ENCODE measurements around the gene RNF145. TPM values are rescaled to one million over a fixed set of nuclear protein-coding genes. Genes with fewer than 3 reads are reported as not detected.
"Not testable (repeated sequence)": the region's sequence is repeated elsewhere in the genome, so short reads cannot be mapped to it uniquely, and the experiment has no call there.

Gene RNF145
- total RNA-seq, 3 donors from 2014 or later: 40.5 to 68.2 (median 41.3) TPM

GRCh38 chr5:159155960-159156359, 53.4 kb downstream of the RNF145 start:
- Histone ChIP-seq H3K27ac (no peak overlapping the region), H3K4me3 (no peak overlapping the region), H3K36me3 (peaks cover 4% of the 10 kb centered on the region), H3K27me3 (no peaks in the 10 kb centered on the region), H3K4me1 (no peaks in the 10 kb centered on the region), H3K9me3 (no peaks in the 10 kb centered on the region)
- DNase-seq (ENCODE audit: low spot score in 2 of 2): no peak
- intact Hi-C loops (cut with DNase I; ENCODE audit: low total_unique reads): no loop called here
- TF ChIP-seq CTCF (IDR thresholded peaks at IDR 0.05): no peak
- no peak for TF ChIP-seq POLR2AphosphoS5 (IDR thresholded peaks at IDR 0.05)
- no peak for TF ChIP-seq POLR2A (IDR thresholded peaks at IDR 0.05)

GRCh38 chr5:159152876-159153275, 56.5 kb downstream of the RNF145 start:
- TF ChIP-seq CTCF (IDR thresholded peaks at IDR 0.05) (no peak), POLR2A (IDR thresholded peaks at IDR 0.05) (no peak), POLR2AphosphoS5 (IDR thresholded peaks at IDR 0.05) (no peak)
- H3K27ac ChIP-seq: no peak overlapping the region
- no peaks in the 10 kb centered on the region for H3K27me3 ChIP-seq
- DNase-seq (ENCODE audit: low spot score in 2 of 2): no peak
- no peaks in the 10 kb centered on the region for H3K9me3 ChIP-seq
- intact Hi-C loops (cut with DNase I; ENCODE audit: low total_unique reads): no loop called here
- H3K4me3 ChIP-seq: no peak overlapping the region
- H3K4me1 ChIP-seq: no peaks in the 10 kb centered on the region
- H3K36me3 ChIP-seq: no peaks in the 10 kb centered on the region

- no peaks in the 10 kb centered on the region for H3K9me3 ChIP-seq
- no peak overlapping the region for H3K27ac ChIP-seq
- H3K36me3 ChIP-seq: no peaks in the 10 kb centered on the region
- no peaks in the 10 kb centered on the region for H3K4me1 ChIP-seq
- TF ChIP-seq POLR2AphosphoS5 (IDR thresholded peaks at IDR 0.05): no peak
- TF ChIP-seq CTCF (IDR thresholded peaks at IDR 0.05): no peak
- no peak for TF ChIP-seq POLR2A (IDR thresholded peaks at IDR 0.05)
- intact Hi-C loops (cut with DNase I; ENCODE audit: low total_unique reads): loop anchor here (2.0 kb wide), 1 partner anchor 838 kb away; no protein-coding TSS in a partner anchor
- DNase-seq (ENCODE audit: low spot score in 2 of 2): no peak
- H3K4me3 ChIP-seq: no peak overlapping the region
- no peaks in the 10 kb centered on the region for H3K27me3 ChIP-seq
Observed at GRCh38 chr5:159149085-159149484, 60.3 kb downstream of the RNF145 start.

- no peaks in the 10 kb centered on the region for H3K27me3 ChIP-seq
- no peaks in the 10 kb centered on the region for H3K4me1 ChIP-seq
- DNase-seq (ENCODE audit: low spot score in 2 of 2): no peak
- H3K4me3 ChIP-seq: no peak overlapping the region
- H3K36me3 ChIP-seq: no peaks in the 10 kb centered on the region
- TF ChIP-seq POLR2AphosphoS5 (IDR thresholded peaks at IDR 0.05) (no peak), CTCF (IDR thresholded peaks at IDR 0.05) (no peak), POLR2A (IDR thresholded peaks at IDR 0.05) (no peak)
- intact Hi-C loops (cut with DNase I; ENCODE audit: low total_unique reads): loop anchor here (2.0 kb wide), 1 partner anchor 839 kb away; no protein-coding TSS in a partner anchor
- no peak overlapping the region for H3K27ac ChIP-seq
- H3K9me3 ChIP-seq: no peaks in the 10 kb centered on the region
Observed at GRCh38 chr5:159147976-159148375, 61.4 kb downstream of the RNF145 start.

- Histone ChIP-seq H3K27me3 (no peaks in the 10 kb centered on the region), H3K4me1 (no peaks in the 10 kb centered on the region), H3K9me3 (no peaks in the 10 kb centered on the region), H3K4me3 (no peak overlapping the region), H3K27ac (no peak overlapping the region), H3K36me3 (no peaks in the 10 kb centered on the region)
- intact Hi-C loops (cut with DNase I; ENCODE audit: low total_unique reads): no loop called here
- TF ChIP-seq POLR2AphosphoS5 (IDR thresholded peaks at IDR 0.05): no peak
- TF ChIP-seq POLR2A (IDR thresholded peaks at IDR 0.05): no peak
- no peak for TF ChIP-seq CTCF (IDR thresholded peaks at IDR 0.05)
- no peak for DNase-seq (ENCODE audit: low spot score in 2 of 2)
Observed at GRCh38 chr5:159146839-159147238, 62.5 kb downstream of the RNF145 start.

GRCh38 chr5:159145160-159145559, 64.2 kb downstream of the RNF145 start:
- H3K4me1 ChIP-seq; DNase-seq (ENCODE audit: low spot score in 2 of 2); intact Hi-C loops (cut with DNase I; ENCODE audit: low total_unique reads): not testable (repeated sequence)

More at GRCh38 chr5:159145160-159145559, 64.2 kb downstream of the RNF145 start:
- not testable (repeated sequence) for H3K36me3 ChIP-seq, H3K27ac ChIP-seq, H3K4me3 ChIP-seq, H3K27me3 ChIP-seq, H3K9me3 ChIP-seq
